Prostate gland (tissue), 2 donors: ENCODE data around the gene GPN2. TPM values are rescaled to one million over a fixed set of nuclear protein-coding genes. Genes with fewer than 3 reads are reported as not detected.
A peak's percentile ranks its signal among the peaks of the same experiment; 100 is the strongest.
"Not testable (repeated sequence)": the region's sequence is repeated elsewhere in the genome, so short reads cannot be mapped to it uniquely, and the experiment has no call there.

Experiments
- DNase-seq: peaks from one replicate; pipeline ENCODE4 v3.0.0-alpha.2; 2019; ENCODE audit warnings: low spot score
- H3K27ac ChIP-seq, 2 donors: fragments of 200-600 bp; sonication (generic); 2 replicates each; pipeline ENCODE4 v1.5.1; 2017 to 2019
- H3K27me3 ChIP-seq: fragments of 200-600 bp; sonication (generic); replicated peaks from 2 replicates; pipeline ENCODE4 v1.5.1; 2019; ENCODE audit not compliant: insufficient read depth
- H3K36me3 ChIP-seq, 2 donors: fragments of 200-600 bp; sonication (generic); 1 replicate in 1 of 2; 2 replicates in 1 of 2; pipeline versions ENCODE4 v1.5.1 to v1.8.1; 2017 to 2019
- H3K4me1 ChIP-seq: fragments of 200-600 bp; sonication (generic); replicated peaks from 2 replicates; pipeline ENCODE4 v1.5.1; 2019
- H3K4me3 ChIP-seq, 2 donors: fragments of 200-600 bp; sonication (generic); 2 replicates each; pipeline ENCODE4 v1.5.1; 2017 to 2019
- H3K9me3 ChIP-seq: fragments of 200-600 bp; sonication (generic); 2 replicates; pipeline ENCODE4 v1.5.1; 2017
- CTCF ChIP-seq, 4 experiments: fragments of 200-600 bp in 2 of 4; fragments of 450-650 bp in 2 of 4; sonication (generic) in 2 of 4; IDR thresholded peaks; 1 replicate in 3 of 4; 2 replicates in 1 of 4; pipeline ENCODE4 v1.5.1; 2016 to 2019; ENCODE audit warnings: antibody characterized with exemption in 4 of 4, mild to moderate bottlenecking in 2 of 4, moderate library complexity in 2 of 4
- POLR2A ChIP-seq: fragments of 450-650 bp; IDR thresholded peaks from one replicate; pipeline ENCODE4 v1.6.1; 2016; ENCODE audit warnings: antibody characterized with exemption, mild to moderate bottlenecking
- POLR2AphosphoS5 ChIP-seq: sonication (generic); formaldehyde crosslinking; IDR thresholded peaks from one replicate; pipeline ENCODE4 v1.6.1; 2017; ENCODE audit warnings: antibody characterized with exemption
- WGBS: methylation state at CpG from one replicate; pipeline ENCODE4 v1.1.5; 2018; 5-methylcytosine and 5-hydroxymethylcytosine counted together
- intact Hi-C: fragments of 100-400 bp; cut with DNase I; formaldehyde crosslinking; loops from one replicate; pipeline ENCODE4 v1.14.2; 2022
- total RNA-seq, 2 donors: library from RNA; depleted of rRNA; stranded (reverse); fragments of >200 nt; gene quantifications; one replicate each; pipeline ENCODE4 v1.1.0, GENCODE V29; 2016

The GPN2 gene
- total RNA-seq, 2 donors from 2014 or later = 15.7 to 26.0 TPM

DNA sequence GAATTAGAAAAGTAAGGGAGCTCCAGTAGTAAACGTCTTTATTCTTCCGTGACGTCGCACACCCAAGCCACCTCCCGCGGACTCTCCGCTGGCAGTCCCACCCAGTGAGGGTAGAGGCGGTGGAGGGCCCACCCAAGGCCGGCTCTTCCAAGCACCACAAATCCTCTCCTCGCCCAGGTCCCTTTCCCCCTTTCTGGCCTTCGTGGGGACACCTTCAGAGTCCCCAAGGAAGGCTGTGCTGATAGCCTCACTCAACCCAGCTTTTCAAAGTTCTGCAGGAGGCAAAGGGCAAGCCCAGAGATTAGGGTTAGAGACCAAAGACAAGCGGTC, 349 bp upstream of the GPN2 start:
- no peak for TF ChIP-seq CTCF (IDR thresholded peaks at IDR 0.05)
- TF ChIP-seq POLR2AphosphoS5 = no peak
- no peak for TF ChIP-seq POLR2A
- Histone ChIP-seq H3K36me3 (peaks cover 8 to 11% of the 10 kb centered on the region in 2 donors), H3K27me3 (no peaks in the 10 kb centered on the region), H3K27ac (peak overlapping the region; percentile 81 to 92), H3K9me3 (no peaks in the 10 kb centered on the region), H3K4me1 (peaks cover 6% of the 10 kb centered on the region), H3K4me3 (peak overlapping the region; percentile 92 to 93)
- DNase-seq = no peak
- intact Hi-C loops = no loop called here
- WGBS = 6% methylated on average over 12 of the region's 12 CpGs

DNA sequence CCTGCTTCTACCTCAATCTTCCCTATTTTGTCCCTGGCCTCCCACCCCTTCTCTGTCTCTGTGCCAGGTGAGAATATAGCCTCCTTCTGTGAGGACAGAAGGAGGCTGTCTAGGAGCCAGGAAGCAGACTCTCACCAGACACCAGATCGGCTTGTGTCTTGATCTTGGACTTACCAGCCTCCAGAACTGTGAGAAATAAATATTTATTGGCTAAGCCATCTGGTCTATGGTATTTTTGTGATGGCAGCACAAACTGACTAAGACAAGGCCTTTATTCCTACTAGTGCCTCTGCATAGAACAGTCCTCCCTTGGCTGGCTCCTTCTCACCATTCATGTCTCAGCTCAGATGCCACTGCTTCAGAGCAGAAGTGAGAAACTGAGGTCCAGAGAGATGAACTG, 1.9 kb downstream of the GPN2 start:
- WGBS = 100% methylated on average over 1 of the region's 1 CpG
- Histone ChIP-seq H3K4me1 (peaks cover 6% of the 10 kb centered on the region), H3K36me3 (peaks cover 10 to 23% of the 10 kb centered on the region in 2 donors), H3K9me3 (no peaks in the 10 kb centered on the region), H3K27ac (no peak overlapping the region), H3K4me3 (no peak overlapping the region), H3K27me3 (no peaks in the 10 kb centered on the region)
- no peak for DNase-seq
- no peak for TF ChIP-seq POLR2A
- TF ChIP-seq CTCF (IDR thresholded peaks at IDR 0.05) = no peak
- TF ChIP-seq POLR2AphosphoS5 = no peak
- intact Hi-C loops = no loop called here

DNA sequence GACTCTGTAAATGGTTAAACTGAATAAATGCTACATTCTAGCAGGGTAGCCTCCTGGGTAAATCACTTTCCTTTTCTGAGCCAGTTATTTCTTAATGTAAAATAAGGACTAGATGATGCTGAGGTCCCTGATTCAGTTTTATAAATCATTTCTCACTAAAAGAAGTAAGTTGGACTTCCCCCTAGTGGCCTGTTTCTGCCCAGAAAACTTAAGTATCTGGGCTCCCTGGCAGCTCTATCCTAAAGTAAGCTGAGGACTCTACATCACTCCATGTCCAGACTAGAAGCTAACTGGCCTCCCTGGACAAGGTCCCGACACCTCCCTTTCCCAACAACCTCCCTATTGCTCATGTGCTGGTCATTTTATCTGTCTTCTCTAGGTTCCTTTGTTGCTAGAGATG, 3.0 kb downstream of the GPN2 start:
- Histone ChIP-seq H3K4me1 (peaks cover 6% of the 10 kb centered on the region), H3K36me3 (peaks cover 10 to 33% of the 10 kb centered on the region in 2 donors), H3K9me3 (no peaks in the 10 kb centered on the region), H3K4me3 (no peak overlapping the region), H3K27ac (no peak overlapping the region), H3K27me3 (no peaks in the 10 kb centered on the region)
- intact Hi-C loops = no loop called here
- WGBS = 85% methylated on average over 1 of the region's 1 CpG
- no peak for DNase-seq
- TF ChIP-seq CTCF (IDR thresholded peaks at IDR 0.05) = peak in 1 of 4 experiments; percentile 21
- no peak for TF ChIP-seq POLR2AphosphoS5

DNA sequence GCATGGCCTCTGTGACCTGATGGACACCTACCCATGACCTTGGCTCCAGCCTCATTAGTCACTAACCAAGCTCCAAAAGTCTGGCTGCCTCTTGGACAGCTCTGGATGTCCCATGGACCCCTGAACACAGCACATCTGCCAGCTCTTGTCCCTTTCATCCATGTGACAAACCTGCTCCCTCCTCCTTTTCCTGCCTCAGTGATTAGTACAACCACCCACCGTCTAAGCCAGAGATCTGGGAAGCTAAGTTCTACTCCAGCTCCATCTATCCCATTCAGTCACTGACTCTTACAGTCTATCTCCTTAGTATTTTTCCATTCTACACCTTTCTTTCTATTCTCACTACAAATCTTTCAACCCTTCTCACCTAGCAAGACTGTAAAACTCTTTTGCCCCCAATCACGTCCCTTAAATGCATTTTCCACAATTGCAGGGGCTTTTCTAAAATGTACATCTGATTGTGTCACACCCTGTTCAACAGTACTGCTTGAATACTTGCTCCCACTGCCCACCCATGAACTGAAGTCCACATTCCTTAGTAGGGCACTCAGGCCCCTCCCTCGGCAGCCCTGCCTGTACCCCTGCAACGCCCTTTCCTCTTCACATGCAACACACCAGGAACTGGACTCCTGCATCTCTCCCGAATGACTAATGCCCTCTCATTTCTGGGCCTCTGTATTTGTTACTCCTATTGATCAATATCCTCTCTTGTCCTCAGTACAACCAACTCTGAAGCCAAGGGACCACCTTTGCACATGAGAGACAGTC, 7.2 kb downstream of the GPN2 start:
- WGBS = 85% methylated on average over 5 of the region's 5 CpGs
- H3K36me3 ChIP-seq = peaks cover 5 to 41% of the 10 kb centered on the region in 2 donors
- H3K27me3 ChIP-seq = no peaks in the 10 kb centered on the region
- H3K4me1 ChIP-seq = peaks cover under 1% of the 10 kb centered on the region
- intact Hi-C loops = no loop called here
- TF ChIP-seq POLR2A (no peak), CTCF (IDR thresholded peaks at IDR 0.05) (no peak), POLR2AphosphoS5 (no peak)
- no peak overlapping the region for H3K27ac ChIP-seq
- no peaks in the 10 kb centered on the region for H3K9me3 ChIP-seq
- DNase-seq = no peak
- H3K4me3 ChIP-seq = no peak overlapping the region

- H3K27ac ChIP-seq, H3K4me1 ChIP-seq, DNase-seq, H3K9me3 ChIP-seq, H3K27me3 ChIP-seq, H3K4me3 ChIP-seq, intact Hi-C loops: not testable (repeated sequence)
- peaks cover 5 to 36% of the 10 kb centered on the region in 2 donors for H3K36me3 ChIP-seq
- WGBS = 89% methylated on average over 6 of the region's 6 CpGs
Measured at GRCh38 chr1:26881611-26882010, 8.5 kb downstream of the GPN2 start.
